GM18870 (cell line): ENCODE results near the gene INO80D.

ENCODE experiments used
- ATAC-seq: cut with Tn5 transposase; IDR thresholded peaks from one replicate; pipeline ENCODE4 v1.9.1; 2021; ENCODE audit warnings: moderate library complexity; ENCODE audit not compliant: unreplicated experiment

The INO80D gene

DNA sequence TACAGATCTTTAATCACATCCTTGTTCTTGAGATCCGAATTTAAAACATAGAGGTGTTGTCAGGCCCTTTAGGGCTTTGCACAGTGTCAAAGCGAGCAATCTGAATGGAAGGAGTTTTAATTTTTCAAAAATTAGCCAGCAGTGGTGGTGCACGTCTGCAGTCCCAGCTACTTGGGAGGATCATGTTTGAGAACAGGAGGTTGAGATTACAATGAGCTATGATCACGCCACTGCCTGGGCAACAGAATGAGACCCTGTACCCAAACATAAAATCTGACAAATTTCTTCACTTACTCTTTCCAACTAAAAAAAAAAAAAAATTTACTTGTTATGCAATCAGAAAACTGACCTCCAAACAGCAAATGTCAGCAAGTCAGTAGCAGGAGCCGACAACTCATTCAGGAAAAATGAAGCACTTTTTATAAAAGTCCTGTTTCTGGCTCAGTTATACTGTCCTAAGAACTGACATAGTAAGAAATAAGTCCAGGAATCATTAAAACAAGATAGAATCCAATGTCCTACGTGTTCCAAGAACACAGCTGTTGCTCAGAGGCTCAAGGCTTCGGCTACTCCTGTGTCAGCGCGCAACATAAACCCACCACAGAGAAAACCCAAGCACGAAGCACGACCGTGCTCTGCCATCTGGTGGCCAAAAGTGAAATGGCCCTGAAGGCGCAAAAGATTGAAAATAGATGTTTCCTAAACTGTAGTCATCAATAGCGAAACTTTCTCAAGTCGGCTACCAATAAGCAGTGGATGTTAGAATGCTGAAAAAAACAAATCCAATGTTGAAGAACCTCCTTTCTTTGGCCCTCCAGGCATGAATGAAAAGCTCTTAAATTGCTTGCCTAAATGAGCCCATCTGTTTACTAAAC, 138.1 kb downstream of the INO80D start:
- ATAC-seq, result peak; percentile 83

DNA sequence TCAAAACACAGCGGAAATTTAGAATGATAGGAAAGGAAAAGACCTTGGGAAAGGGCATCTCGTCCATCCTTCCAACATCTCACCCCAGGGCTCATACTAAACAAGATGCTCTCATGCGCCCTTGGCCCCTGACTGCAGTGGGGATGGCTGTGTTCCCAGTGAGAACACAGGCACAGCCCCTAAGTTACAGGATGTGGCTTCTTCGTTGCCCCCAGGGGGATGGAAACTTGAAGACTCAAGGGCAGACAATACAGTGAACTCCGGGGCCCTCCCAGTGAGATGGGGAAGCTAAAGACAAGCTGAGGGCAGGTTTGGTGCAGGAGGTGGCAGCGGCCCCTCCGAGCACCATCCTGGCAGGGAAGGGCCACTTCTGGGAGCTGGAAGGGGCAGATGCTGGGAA, 139.7 kb downstream of the INO80D start:
- no peak for ATAC-seq
